K562 (cell line): ENCODE results near the gene COL4A1. TPM values are rescaled to one million over a fixed set of nuclear protein-coding genes. Genes with fewer than 3 reads are reported as not detected.

ENCODE experiments used
- ATAC-seq: fragments of 200-7000 bp; cut with Tn5 transposase; 3 replicates; pipeline ENCODE4 v1.9.1; 2020; ENCODE audit warnings: moderate library complexity
- BruUV-seq: library from RNA; stranded (reverse); fragments of 400-500 nt; replicated peaks from 2 replicates; lab custom pipeline; 2021; lab: Mats Ljungman, UMichigan
- CTCF ChIA-PET: fragments of 300-600 bp; formaldehyde crosslinking; extraction: SDS; loops from one replicate; lab custom pipeline; 2021; ENCODE audit warnings: low intra/inter-chr PET ratio; lab: Yijun Ruan, JAX
- POLR2A ChIA-PET: fragments of 300-600, 350-650 bp; sonication (Branson Sonifier 250); formaldehyde crosslinking; extraction: SDS; loops from one replicate; lab custom pipeline; 2021; ENCODE audit warnings: antibody characterized with exemption, inconsistent platforms; lab: Yijun Ruan, JAX
- DNase-seq, 4 experiments: peaks; one replicate each; pipeline versions ENCODE4 v3.0.0 to v3.0.0-alpha.2; 2011 to 2018; ENCODE audit warnings: low spot score in 3 of 4, mixed read lengths in 3 of 4; ENCODE audit errors: extremely low read depth in 1 of 4
- FAIRE-seq: peaks from 2 replicates; lab custom pipeline; 2011; peaks lifted over from hg19 to GRCh38; lab: Jason Lieb, UNC
- H2AFZ ChIP-seq: 2 replicates; pipeline ENCODE4 v1.6.0; 2011; ENCODE audit warnings: low read depth, low read length, control low read depth, inconsistent platforms
- H3K27ac ChIP-seq: fragments of 200-600 bp; 3 replicates; pipeline ENCODE4 v1.8.0; 2011; ENCODE audit warnings: low read depth, mild to moderate bottlenecking, control low read depth, inconsistent platforms, low read length, moderate library complexity, mixed read lengths; ENCODE audit errors: extremely low read depth
- H3K27me3 ChIP-seq, 2 experiments: fragments of 300-600 bp in 1 of 2; 2 replicates in 1 of 2; 3 replicates in 1 of 2; pipeline versions ENCODE4 v1.6.0 to v1.8.0; 2011; ENCODE audit warnings: inconsistent platforms in 2 of 2, low read length in 2 of 2, mild to moderate bottlenecking in 1 of 2, mixed read lengths in 1 of 2, moderate library complexity in 1 of 2; ENCODE audit not compliant: control insufficient read depth in 2 of 2, insufficient read depth in 2 of 2
- H3K36me3 ChIP-seq: fragments of 300-600 bp; 3 replicates; pipeline ENCODE4 v1.8.0; 2011; ENCODE audit warnings: mild to moderate bottlenecking, low read length, inconsistent platforms; ENCODE audit not compliant: control insufficient read depth, insufficient read depth
- H3K4me1 ChIP-seq, 2 experiments: fragments of 200-600 bp in 1 of 2; replicated peaks in 1 of 2; 2 replicates in 1 of 2; 3 replicates in 1 of 2; pipeline versions ENCODE4 v1.5.1 to v1.8.0; 2011; ENCODE audit warnings: inconsistent platforms in 2 of 2, low read length in 2 of 2, mild to moderate bottlenecking in 1 of 2, mixed read lengths in 1 of 2, moderate library complexity in 1 of 2; ENCODE audit not compliant: control insufficient read depth in 2 of 2, insufficient read depth in 2 of 2
- H3K4me2 ChIP-seq: 2 replicates; pipeline ENCODE4 v1.6.1; 2011; ENCODE audit warnings: low read length, control low read depth, inconsistent platforms, mixed read lengths; ENCODE audit not compliant: insufficient read depth
- H3K4me3 ChIP-seq: fragments of 200-600 bp; sonication (generic), shearing (Covaris generic); 2 replicates; pipeline ENCODE4 v1.5.1; 2016; ENCODE audit warnings: control low read depth, inconsistent platforms
- H3K79me2 ChIP-seq: fragments of 200-600 bp; 3 replicates; pipeline ENCODE4 v1.8.0; 2011; ENCODE audit warnings: low read length, inconsistent platforms; ENCODE audit not compliant: control insufficient read depth, insufficient read depth
- H3K9ac ChIP-seq, 2 experiments: 2 replicates each; pipeline versions ENCODE4 v1.6.0 to v1.6.1; 2011; ENCODE audit warnings: low read depth in 2 of 2, low read length in 2 of 2, control low read depth in 1 of 2, inconsistent platforms in 1 of 2, mild to moderate bottlenecking in 1 of 2, mixed read lengths in 1 of 2; ENCODE audit not compliant: insufficient read depth in 1 of 2
- H3K9me1 ChIP-seq: one replicate; pipeline ENCODE4 v1.6.0; 2011; ENCODE audit warnings: inconsistent platforms, mild to moderate bottlenecking, low read length, moderate library complexity; ENCODE audit not compliant: control insufficient read depth, insufficient read depth
- H3K9me3 ChIP-seq: replicated peaks from 2 replicates; pipeline ENCODE4 v1.5.1; 2011; ENCODE audit warnings: low read depth, low read length, inconsistent platforms; ENCODE audit not compliant: control insufficient read depth, insufficient read depth
- H4K20me1 ChIP-seq: replicated peaks from 2 replicates; pipeline ENCODE4 v1.6.1; 2011; ENCODE audit warnings: low read length, inconsistent platforms, mixed read lengths; ENCODE audit not compliant: control insufficient read depth, insufficient read depth
- ARID1B ChIP-seq: fragments of 450-650 bp; IDR thresholded peaks from 2 replicates; pipeline ENCODE4 v1.6.1; 2016; ENCODE audit warnings: antibody characterized with exemption, mild to moderate bottlenecking, inconsistent platforms
- CBX3 ChIP-seq, 2 experiments: IDR thresholded peaks; 1 replicate in 1 of 2; 2 replicates in 1 of 2; pipeline ENCODE4 v1.6.1; 2012; ENCODE audit warnings: inconsistent platforms in 2 of 2, low read length in 2 of 2, borderline replicate concordance in 1 of 2, control low read depth in 1 of 2
- E2F1 ChIP-seq: sonication (generic); formaldehyde crosslinking; IDR thresholded peaks from 2 replicates; pipeline ENCODE4 v1.8.1; 2023; ENCODE audit warnings: mild to moderate bottlenecking, missing genetic modification reagents, moderate library complexity
- FIP1L1 ChIP-seq: fragments of 200-400 bp; formaldehyde crosslinking; IDR thresholded peaks from 2 replicates; pipeline ENCODE4 v1.6.1; 2018; ENCODE audit warnings: mild to moderate bottlenecking, low read depth, low read length; ENCODE audit not compliant: poor library complexity, severe bottlenecking
- MTA3 ChIP-seq: fragments of 450-650 bp; formaldehyde crosslinking; IDR thresholded peaks from 2 replicates; pipeline ENCODE4 v1.6.1; 2017; ENCODE audit warnings: mild to moderate bottlenecking, borderline replicate concordance
- NEUROD1 ChIP-seq: fragments of 150-350 bp; IDR thresholded peaks from 2 replicates; pipeline ENCODE4 v1.6.1; 2014; ENCODE audit warnings: borderline replicate concordance, low read length, low read depth; ENCODE audit not compliant: partially characterized antibody
- NR4A1 ChIP-seq, 2 experiments: fragments of 250-450 bp in 1 of 2; fragments of 450-650 bp in 1 of 2; sonication (Bioruptor Pico) in 1 of 2; IDR thresholded peaks; 2 replicates each; pipeline versions ENCODE4 v1.4.0 to v1.6.1; 2016 to 2020; ENCODE audit warnings: mild to moderate bottlenecking in 2 of 2, missing compliant biosample characterization in 1 of 2, missing genetic modification characterization in 1 of 2, moderate library complexity in 1 of 2
- PRDM10 ChIP-seq: fragments of 450-650 bp; IDR thresholded peaks from 2 replicates; pipeline ENCODE4 v1.6.1; 2018; ENCODE audit not compliant: partially characterized antibody
- RBM14 ChIP-seq: fragments of 200-400 bp; formaldehyde crosslinking; IDR thresholded peaks from 2 replicates; pipeline ENCODE4 v1.6.1; 2018; ENCODE audit warnings: low read depth, mild to moderate bottlenecking, low read length, moderate library complexity, borderline replicate concordance; ENCODE audit not compliant: insufficient read depth
- SIN3A ChIP-seq, 2 experiments: fragments of 150-350 bp in 1 of 2; IDR thresholded peaks; 2 replicates each; pipeline ENCODE4 v1.6.1; 2011 to 2016; ENCODE audit warnings: borderline replicate concordance in 2 of 2, low read depth in 2 of 2, low read length in 2 of 2, mild to moderate bottlenecking in 2 of 2, moderate library complexity in 2 of 2; ENCODE audit not compliant: control insufficient read depth in 1 of 2
- STAT6 ChIP-seq: sonication (generic); formaldehyde crosslinking; IDR thresholded peaks from 2 replicates; pipeline ENCODE4 v1.8.1; 2023; ENCODE audit warnings: mild to moderate bottlenecking, missing genetic modification reagents
- ZNF76 ChIP-seq: fragments of 250-450 bp; sonication (Bioruptor Pico); IDR thresholded peaks from 2 replicates; pipeline ENCODE4 v1.4.0; 2020; ENCODE audit warnings: mild to moderate bottlenecking, moderate library complexity, borderline replicate concordance
- WGBS: fragments of 100-300 bp; shearing (Covaris generic); methylation state at CpG from one replicate; pipeline ENCODE4 v1.1.6; 2016; ENCODE audit warnings: low coverage, mixed read lengths; ENCODE audit not compliant: insufficient coverage; ENCODE audit errors: missing lambda C conversion rate; 5-methylcytosine and 5-hydroxymethylcytosine counted together
- in situ Hi-C: fragments of 300-500 bp; cut with MboI; formaldehyde crosslinking; loops from 4 replicates; pipeline ENCODE4 v1.15.0; 2018; ENCODE audit warnings: inconsistent platforms, mixed read lengths
- intact Hi-C: fragments of 100-400 bp; cut with micrococcal nuclease; formaldehyde crosslinking; loops from 2 replicates; pipeline ENCODE4 v1.14.2; 2022
- polyA plus RNA-seq, 8 experiments: library from polyadenylated mRNA; depleted of rRNA in 4 of 8; stranded (reverse) in 5 of 8; unstranded in 3 of 8; fragments of >200 nt; fragmentation: Nextera tagmentation in 2 of 8; fragmentation: Illumina TruSeq in 1 of 8; extraction: Ambion mirVana in 2 of 8; extraction: Trizol in 1 of 8; gene quantifications; 2 replicates each; pipeline versions ENCODE4 v1.2.1 to v1.2.3, GENCODE V29; 2011 to 2014; ENCODE audit warnings: inconsistent platforms in 1 of 8, missing spikeins in 1 of 8
- total RNA-seq, 7 experiments: library from RNA; depleted of rRNA in 6 of 7; stranded (reverse); fragments of >200 nt in 6 of 7; fragmentation: Illumina TruSeq in 2 of 7; extraction: Trizol in 2 of 7; gene quantifications; 2 replicates each; pipeline versions ENCODE4 v1.2.1 to v1.2.3, GENCODE V29; 2011 to 2021; ENCODE audit warnings: low replicate concordance in 1 of 7

The COL4A1 gene
- total and polyA plus RNA-seq, 9 of the 15 experiments (the other 6 are each of a cell fraction or from before 2014, with no cell fraction given): 0.35 TPM; not detected in 8

GRCh38 chr13:110211735-110212134 lies 95.2 kb downstream of the COL4A1 start:
- no peaks in the 10 kb centered on the region for H3K4me1 ChIP-seq
- no peak overlapping the region for H3K4me3 ChIP-seq
- H2AFZ ChIP-seq: no peak overlapping the region
- peaks cover 2 to 18% of the 10 kb centered on the region in 2 experiments; a peak in 3 of 5 replicates for H3K27me3 ChIP-seq
- 0% methylated on average over 6 of the region's 6 CpGs for WGBS
- no peak overlapping the region for H3K9ac ChIP-seq
- H4K20me1 ChIP-seq: no peaks in the 10 kb centered on the region
- in situ Hi-C loops: no loop called here
- DNase-seq (no peak), FAIRE-seq (no peak), ATAC-seq (no peak)
- H3K79me2 ChIP-seq: no peaks in the 10 kb centered on the region
- intact Hi-C loops: no loop called here
- H3K4me2 ChIP-seq: no peak overlapping the region
- no peaks in the 10 kb centered on the region for H3K9me3 ChIP-seq
- POLR2A ChIA-PET: no interaction called here
- H3K9me1 ChIP-seq: no peaks in the 10 kb centered on the region
- H3K36me3 ChIP-seq: no peaks in the 10 kb centered on the region
- H3K27ac ChIP-seq: no peak overlapping the region
- no TSS peak for BruUV-seq
- CTCF ChIA-PET: no interaction called here
- TF ChIP-seq NEUROD1 (no peak), ARID1B (no peak), CBX3 (IDR thresholded peaks at IDR 0.05; ENCODE audit: borderline replicate concordance in 1 of 2, low read length in 2 of 2) (no peak), MTA3 (no peak), FIP1L1 (no peak), RBM14 (no peak), E2F1 (CRISPR knock-in tag) (no peak), NR4A1 (CRISPR knock-in tag; IDR thresholded peaks at IDR 0.05) (no peak), NR4A1 (tag; IDR thresholded peaks at IDR 0.05) (no peak), STAT6 (no peak), PRDM10 (no peak), ZNF76 (CRISPR knock-in tag) (no peak), SIN3A (IDR thresholded peaks at IDR 0.05; ENCODE audit: borderline replicate concordance in 2 of 2, control insufficient read depth in 1 of 2, low read depth in 2 of 2, low read length in 2 of 2) (no peak)
